ENCODE measurements around the gene DNAH6. TPM values are rescaled to one million over a fixed set of nuclear protein-coding genes. Genes with fewer than 3 reads are reported as not detected.

DNAH6 gene
- total and polyA plus RNA-seq, 4 donors, result 1.9 to 16.9 (median 8.5) TPM

DNA sequence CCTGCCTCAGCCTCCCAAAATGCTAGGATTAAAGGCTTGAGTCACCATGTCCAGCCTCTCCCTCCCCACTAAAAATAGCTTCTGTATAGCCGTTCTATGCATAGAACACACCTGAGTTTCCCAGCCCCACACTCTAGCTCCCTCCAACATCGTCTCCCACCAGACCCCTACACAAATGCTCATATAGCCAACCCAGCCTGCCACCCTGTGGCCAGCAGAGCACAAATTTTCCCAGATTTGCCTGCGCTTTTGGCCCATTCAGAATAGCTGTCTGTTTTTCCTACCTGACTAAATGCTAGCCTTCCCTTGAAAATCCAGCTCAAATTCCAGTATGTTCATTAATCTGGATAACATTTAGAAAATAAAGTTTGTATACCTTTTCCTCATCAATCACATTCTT is 341.8 kb downstream of the DNAH6 start:
- no peaks in the 10 kb centered on the region for H3K36me3 ChIP-seq (ENCODE audit: control insufficient read depth in 4 of 4, insufficient read depth in 4 of 4, low read length in 4 of 4)
- peaks cover 0 to 3% (median 0%) of the 10 kb centered on the region in 3 donors for H3K27me3 ChIP-seq (ENCODE audit: control insufficient read depth in 3 of 3, insufficient read depth in 3 of 3, low read length in 2 of 3)
- TF ChIP-seq, protein P1, sequence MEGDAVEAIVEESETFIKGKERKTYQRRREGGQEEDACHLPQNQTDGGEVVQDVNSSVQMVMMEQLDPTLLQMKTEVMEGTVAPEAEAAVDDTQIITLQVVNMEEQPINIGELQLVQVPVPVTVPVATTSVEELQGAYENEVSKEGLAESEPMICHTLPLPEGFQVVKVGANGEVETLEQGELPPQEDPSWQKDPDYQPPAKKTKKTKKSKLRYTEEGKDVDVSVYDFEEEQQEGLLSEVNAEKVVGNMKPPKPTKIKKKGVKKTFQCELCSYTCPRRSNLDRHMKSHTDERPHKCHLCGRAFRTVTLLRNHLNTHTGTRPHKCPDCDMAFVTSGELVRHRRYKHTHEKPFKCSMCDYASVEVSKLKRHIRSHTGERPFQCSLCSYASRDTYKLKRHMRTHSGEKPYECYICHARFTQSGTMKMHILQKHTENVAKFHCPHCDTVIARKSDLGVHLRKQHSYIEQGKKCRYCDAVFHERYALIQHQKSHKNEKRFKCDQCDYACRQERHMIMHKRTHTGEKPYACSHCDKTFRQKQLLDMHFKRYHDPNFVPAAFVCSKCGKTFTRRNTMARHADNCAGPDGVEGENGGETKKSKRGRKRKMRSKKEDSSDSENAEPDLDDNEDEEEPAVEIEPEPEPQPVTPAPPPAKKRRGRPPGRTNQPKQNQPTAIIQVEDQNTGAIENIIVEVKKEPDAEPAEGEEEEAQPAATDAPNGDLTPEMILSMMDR (IDR thresholded peaks at IDR 0.05; ENCODE audit: control extremely low read depth, extremely low read depth), result no peak
- H3K27ac ChIP-seq (ENCODE audit: low read depth in 1 of 2, low read length in 1 of 2), result no peak overlapping the region
- H3K9ac ChIP-seq (ENCODE audit: insufficient read depth in 1 of 2, low read length in 2 of 2), result no peak overlapping the region
- DNase-seq (no peak), ATAC-seq (ENCODE audit: insufficient read depth, low FRiP score) (no peak)
- WGBS, 2 donors, result 78 to 88% methylated on average over 3 of the region's 3 CpGs
- no peak overlapping the region for H3K4me3 ChIP-seq
- H3K4me1 ChIP-seq (ENCODE audit: control insufficient read depth in 5 of 5, insufficient read depth in 5 of 5, low read length in 5 of 5), result no peaks in the 10 kb centered on the region
- peaks cover 0 to 2% (median 0%) of the 10 kb centered on the region in 4 donors for H3K9me3 ChIP-seq (ENCODE audit: control insufficient read depth in 4 of 4, insufficient read depth in 3 of 4, low read length in 3 of 4)

- no peaks in the 10 kb centered on the region for H3K4me1 ChIP-seq (ENCODE audit: control insufficient read depth in 5 of 5, insufficient read depth in 5 of 5, low read length in 5 of 5)
- H3K36me3 ChIP-seq (ENCODE audit: control insufficient read depth in 4 of 4, insufficient read depth in 4 of 4, low read length in 4 of 4), result no peaks in the 10 kb centered on the region
- H3K4me3 ChIP-seq, result no peak overlapping the region
- H3K27me3 ChIP-seq (ENCODE audit: control insufficient read depth in 3 of 3, insufficient read depth in 3 of 3, low read length in 2 of 3), result peaks cover 0 to 3% (median 0%) of the 10 kb centered on the region in 3 donors
- DNase-seq (no peak), ATAC-seq (ENCODE audit: insufficient read depth, low FRiP score) (no peak)
- 40 to 50% methylated on average over 3 of the region's 3 CpGs for WGBS, 2 donors
- peaks cover 0 to 2% (median 0%) of the 10 kb centered on the region in 4 donors for H3K9me3 ChIP-seq (ENCODE audit: control insufficient read depth in 4 of 4, insufficient read depth in 3 of 4, low read length in 3 of 4)
- TF ChIP-seq, protein P1 (IDR thresholded peaks at IDR 0.05; ENCODE audit: control extremely low read depth, extremely low read depth), result no peak
- H3K9ac ChIP-seq (ENCODE audit: insufficient read depth in 1 of 2, low read length in 2 of 2), result no peak overlapping the region
- no peak overlapping the region for H3K27ac ChIP-seq (ENCODE audit: low read depth in 1 of 2, low read length in 1 of 2)
Measured at GRCh38 chr2:84858937-84859336, 342.6 kb downstream of the DNAH6 start.

GRCh38 chr2:84861539-84861938 is 345.2 kb downstream of the DNAH6 start:
- Histone ChIP-seq H3K27me3 (ENCODE audit: control insufficient read depth in 3 of 3, insufficient read depth in 3 of 3, low read length in 2 of 3) (no peaks in the 10 kb centered on the region), H3K36me3 (ENCODE audit: control insufficient read depth in 4 of 4, insufficient read depth in 4 of 4, low read length in 4 of 4) (no peaks in the 10 kb centered on the region), H3K9ac (ENCODE audit: insufficient read depth in 1 of 2, low read length in 2 of 2) (no peak overlapping the region), H3K9me3 (ENCODE audit: control insufficient read depth in 4 of 4, insufficient read depth in 3 of 4, low read length in 3 of 4) (peaks cover 0 to under 1% (median 0%) of the 10 kb centered on the region in 4 donors), H3K4me1 (ENCODE audit: control insufficient read depth in 5 of 5, insufficient read depth in 5 of 5, low read length in 5 of 5) (peaks cover 0 to 2% (median 0%) of the 10 kb centered on the region in 5 donors), H3K27ac (ENCODE audit: low read depth in 1 of 2, low read length in 1 of 2) (no peak overlapping the region), H3K4me3 (no peak overlapping the region)
- ATAC-seq (ENCODE audit: insufficient read depth, low FRiP score), result no peak
- DNase-seq, result no peak
- TF ChIP-seq, protein P1 (IDR thresholded peaks at IDR 0.05; ENCODE audit: control extremely low read depth, extremely low read depth), result no peak
- WGBS, 2 donors, result 86 to 89% methylated on average over 6 of the region's 6 CpGs

GRCh38 chr2:84862006-84862405 is 345.7 kb downstream of the DNAH6 start:
- no peak for DNase-seq
- 89 to 93% methylated on average over 6 of the region's 6 CpGs for WGBS, 2 donors

More at GRCh38 chr2:84862006-84862405, 345.7 kb downstream of the DNAH6 start:
- Histone ChIP-seq H3K9me3 (ENCODE audit: control insufficient read depth in 4 of 4, insufficient read depth in 3 of 4, low read length in 3 of 4) (no peaks in the 10 kb centered on the region), H3K4me3 (no peak overlapping the region), H3K4me1 (ENCODE audit: control insufficient read depth in 5 of 5, insufficient read depth in 5 of 5, low read length in 5 of 5) (peaks cover 0 to 2% (median 0%) of the 10 kb centered on the region in 5 donors), H3K9ac (ENCODE audit: insufficient read depth in 1 of 2, low read length in 2 of 2) (no peak overlapping the region), H3K27ac (ENCODE audit: low read depth in 1 of 2, low read length in 1 of 2) (no peak overlapping the region), H3K36me3 (ENCODE audit: control insufficient read depth in 4 of 4, insufficient read depth in 4 of 4, low read length in 4 of 4) (no peaks in the 10 kb centered on the region), H3K27me3 (ENCODE audit: control insufficient read depth in 3 of 3, insufficient read depth in 3 of 3, low read length in 2 of 3) (no peaks in the 10 kb centered on the region)
- TF ChIP-seq, protein P1 (IDR thresholded peaks at IDR 0.05; ENCODE audit: control extremely low read depth, extremely low read depth), result no peak
- no peak for ATAC-seq (ENCODE audit: insufficient read depth, low FRiP score)
